GM23338 (cell line): ENCODE results near the gene TIMM13. TPM values are rescaled to one million over a fixed set of nuclear protein-coding genes. Genes with fewer than 3 reads are reported as not detected.

Experiments used
- ATAC-seq: fragments of 200-7000 bp; cut with Tn5 transposase; 3 replicates; pipeline ENCODE4 v1.9.1; 2020
- DNase-seq: peaks from one replicate; pipeline ENCODE4 v3.0.0-alpha.2; 2015; ENCODE audit warnings: low spot score
- H2AFZ ChIP-seq: fragments of 200-600 bp; sonication (generic); 2 replicates; pipeline ENCODE4 v1.8.0; 2016; ENCODE audit warnings: antibody characterized with exemption, mild to moderate bottlenecking, moderate library complexity
- H3F3A ChIP-seq: fragments of 200-600 bp; sonication (generic); replicated peaks from 2 replicates; pipeline ENCODE4 v1.8.0; 2017; ENCODE audit warnings: antibody characterized with exemption, mixed run types, low read depth
- H3K27ac ChIP-seq: fragments of 200-600 bp; sonication (generic); 2 replicates; pipeline ENCODE4 v1.6.1; 2016; ENCODE audit warnings: low read depth
- H3K27me3 ChIP-seq: fragments of 200-600 bp; sonication (generic); 2 replicates; pipeline ENCODE4 v1.8.0; 2016; ENCODE audit warnings: mild to moderate bottlenecking, mixed run types, moderate library complexity; ENCODE audit not compliant: insufficient read depth
- H3K36me3 ChIP-seq: fragments of 200-600 bp; sonication (generic); 2 replicates; pipeline ENCODE4 v1.8.0; 2016; ENCODE audit warnings: mild to moderate bottlenecking; ENCODE audit not compliant: insufficient read depth
- H3K4me1 ChIP-seq: fragments of 200-600 bp; sonication (generic); 2 replicates; pipeline ENCODE4 v1.8.0; 2016; ENCODE audit warnings: mild to moderate bottlenecking, moderate library complexity; ENCODE audit not compliant: insufficient read depth
- H3K4me2 ChIP-seq: fragments of 200-600 bp; sonication (generic); 2 replicates; pipeline ENCODE4 v1.7.1; 2017; ENCODE audit warnings: mixed run types
- H3K4me3 ChIP-seq: fragments of 200-600 bp; sonication (generic); 2 replicates; pipeline ENCODE4 v1.6.1; 2016; ENCODE audit warnings: mixed run types
- H3K79me2 ChIP-seq: fragments of 200-600 bp; sonication (generic); replicated peaks from 2 replicates; pipeline ENCODE4 v1.8.0; 2017; ENCODE audit warnings: mild to moderate bottlenecking; ENCODE audit not compliant: insufficient read depth
- H3K9me2 ChIP-seq: fragments of 200-600 bp; sonication (generic); 2 replicates; pipeline ENCODE4 v1.8.0; 2017; ENCODE audit not compliant: insufficient read depth
- H4K20me1 ChIP-seq: fragments of 200-600 bp; sonication (generic); replicated peaks from 2 replicates; pipeline ENCODE4 v1.8.0; 2017; ENCODE audit warnings: mild to moderate bottlenecking; ENCODE audit not compliant: insufficient read depth
- H3K27ac Mint-ChIP-seq: 2 replicates; pipeline ENCODE4 v1.8.0; 2020; ENCODE audit warnings: inconsistent platforms, mild to moderate bottlenecking, moderate library complexity, mixed read lengths
- H3K27me3 Mint-ChIP-seq: 3 replicates; pipeline ENCODE4 v1.8.0; 2022; ENCODE audit warnings: low read depth, mild to moderate bottlenecking, moderate library complexity, mixed read lengths, inconsistent platforms; ENCODE audit not compliant: insufficient read depth, poor library complexity
- H3K36me3 Mint-ChIP-seq: 3 replicates; pipeline ENCODE4 v1.8.0; 2021; ENCODE audit warnings: low read depth, mild to moderate bottlenecking, inconsistent platforms, moderate library complexity, mixed read lengths
- H3K4me1 Mint-ChIP-seq: 3 replicates; pipeline ENCODE4 v1.8.0; 2020; ENCODE audit warnings: mild to moderate bottlenecking, inconsistent platforms, mixed read lengths
- H3K4me3 Mint-ChIP-seq: 3 replicates; pipeline ENCODE4 v1.8.0; 2021; ENCODE audit warnings: moderate library complexity, mild to moderate bottlenecking, inconsistent platforms, mixed read lengths
- H3K9me3 Mint-ChIP-seq: 3 replicates; pipeline ENCODE4 v1.8.0; 2020; ENCODE audit warnings: moderate library complexity, mild to moderate bottlenecking, inconsistent platforms, mixed read lengths
- EZH2phosphoT487 ChIP-seq: fragments of 200-600 bp; sonication (generic); IDR thresholded peaks from one replicate; pipeline ENCODE4 v1.8.1; 2018; ENCODE audit warnings: antibody characterized with exemption; ENCODE audit not compliant: unreplicated experiment
- STAT1 ChIP-seq: IDR thresholded peaks from one replicate; pipeline ENCODE4 v1.6.1; 2016; ENCODE audit warnings: antibody characterized with exemption; ENCODE audit not compliant: unreplicated experiment
- ZNF462 ChIP-seq: fragments of 250-450 bp; sonication (Bioruptor Pico); IDR thresholded peaks from 2 replicates; pipeline ENCODE4 v1.5.0; 2020; ENCODE audit warnings: mild to moderate bottlenecking, moderate library complexity
- polyA plus RNA-seq: library from polyadenylated mRNA; unstranded; fragments of >200 nt; fragmentation: Nextera tagmentation; extraction: Ambion mirVana; gene quantifications from 2 replicates; pipeline ENCODE4 v1.2.1, GENCODE V29; 2016
- total RNA-seq: library from RNA; depleted of rRNA; stranded (reverse); fragments of >200 nt; shearing (Covaris generic); gene quantifications from 2 replicates; pipeline ENCODE4 v1.2.3, GENCODE V29; 2014

The TIMM13 gene
- total and polyA plus RNA-seq, 2 experiments from 2014 or later: 140 to 347 TPM

DNA sequence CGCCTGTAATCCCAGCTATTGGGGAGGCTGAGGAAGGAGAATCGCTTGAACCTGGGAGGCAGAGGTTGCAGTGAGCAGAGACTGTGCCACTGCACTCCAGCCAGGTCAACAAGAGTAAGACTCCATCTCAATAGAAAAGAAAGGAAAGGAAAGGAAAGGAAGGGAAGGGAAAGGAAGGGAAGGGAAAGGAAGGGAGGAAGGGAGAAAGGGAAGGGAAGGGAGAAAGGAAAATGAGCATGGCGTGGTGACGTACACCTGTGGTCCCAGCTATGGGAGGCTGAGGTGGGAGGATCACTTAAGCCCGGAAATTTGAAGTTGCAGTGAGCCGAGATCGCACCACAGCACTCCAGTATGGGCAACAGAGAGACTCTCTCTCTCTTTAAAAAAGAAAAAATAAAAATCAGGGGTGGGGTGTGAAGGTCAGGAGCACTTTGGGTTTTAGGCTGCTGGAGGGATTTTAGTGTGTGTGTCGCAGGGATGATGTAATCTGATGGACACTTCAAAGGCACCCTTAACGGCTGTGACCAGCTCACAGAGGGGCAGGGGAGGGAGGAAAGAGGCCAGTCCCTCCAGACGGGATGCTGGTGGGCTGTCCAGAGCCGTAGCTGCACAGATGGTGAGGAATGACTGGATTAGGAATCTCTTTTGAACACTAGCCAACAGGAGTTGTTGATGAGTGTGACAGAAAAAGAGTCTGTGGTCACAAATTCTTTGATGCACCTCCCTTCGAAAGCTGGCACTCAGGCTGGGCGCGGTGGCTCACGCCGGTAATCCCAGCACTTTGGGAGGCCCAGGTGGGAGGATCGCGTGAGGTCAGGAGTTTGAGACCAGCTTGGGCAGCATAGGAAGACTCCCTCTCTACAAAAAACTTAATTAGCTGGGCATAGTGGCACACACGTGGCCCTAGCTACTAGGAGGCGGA, 39.8 kb downstream of the TIMM13 start:
- H3K4me3 Mint-ChIP-seq: no peak overlapping the region
- no peak overlapping the region for H3K27ac Mint-ChIP-seq
- Histone ChIP-seq H4K20me1 (no peaks in the 10 kb centered on the region), H3K4me2 (no peak overlapping the region), H3K27me3 (no peaks in the 10 kb centered on the region), H3K36me3 (no peaks in the 10 kb centered on the region), H2AFZ (no peak overlapping the region), H3K9me2 (no peaks in the 10 kb centered on the region), H3F3A (no peaks in the 10 kb centered on the region), H3K4me1 (no peaks in the 10 kb centered on the region), H3K27ac (no peak overlapping the region), H3K4me3 (no peak overlapping the region), H3K79me2 (no peaks in the 10 kb centered on the region)
- peaks cover 6% of the 10 kb centered on the region; the same call in 2 of the 3 replicates for H3K9me3 Mint-ChIP-seq
- TF ChIP-seq STAT1 (no peak), ZNF462 (CRISPR knock-in tag) (no peak), EZH2phosphoT487 (no peak)
- ATAC-seq: no peak
- no peaks in the 10 kb centered on the region for H3K36me3 Mint-ChIP-seq
- peaks cover 8% of the 10 kb centered on the region for H3K27me3 Mint-ChIP-seq
- DNase-seq: no peak
- H3K4me1 Mint-ChIP-seq: peaks cover 3% of the 10 kb centered on the region; the same call in 1 of the 3 replicates
